Right lobe of liver (tissue), 6 donors: Measurements from ENCODE around the gene MISP. TPM values are rescaled to one million over a fixed set of nuclear protein-coding genes. Genes with fewer than 3 reads are reported as not detected.
A peak's percentile ranks its signal among the peaks of the same experiment; 100 is the strongest.

ENCODE experiments used
- ATAC-seq, 4 donors: fragments of 200-7000 bp; cut with Tn5 transposase; one replicate each; pipeline ENCODE4 v1.9.1; 2020; ENCODE audit warnings: mild to moderate bottlenecking in 4 of 4, moderate library complexity in 4 of 4
- DNase-seq, 3 donors: peaks; one replicate each; pipeline ENCODE4 v3.0.0-alpha.2; 2020
- H3K27ac ChIP-seq, 3 donors: fragments of 200-600 bp; one replicate each; pipeline ENCODE4 v1.8.0; 2022
- H3K27me3 ChIP-seq, 2 donors: fragments of 200-600 bp; one replicate each; pipeline ENCODE4 v1.8.0; 2022
- H3K36me3 ChIP-seq, 4 donors: fragments of 200-600 bp; sonication (generic) in 1 of 4; one replicate each; pipeline versions ENCODE4 v1.5.1 to v1.8.0; 2017 to 2022; ENCODE audit warnings: control low read depth in 1 of 4
- H3K4me1 ChIP-seq, 4 donors: fragments of 200-600 bp; sonication (generic) in 1 of 4; one replicate each; pipeline versions ENCODE4 v1.5.1 to v1.8.0; 2017 to 2022; ENCODE audit warnings: control low read depth in 1 of 4
- H3K4me3 ChIP-seq, 3 donors: fragments of 200-600 bp; one replicate each; pipeline ENCODE4 v1.8.0; 2022
- H3K9me3 ChIP-seq, 4 donors: fragments of 200-600 bp; sonication (generic) in 1 of 4; one replicate each; pipeline versions ENCODE4 v1.5.1 to v1.8.0; 2017 to 2022; ENCODE audit warnings: control low read depth in 1 of 4
- CTCF ChIP-seq, 4 donors: fragments of 200-600 bp in 3 of 4; fragments of 450-650 bp in 1 of 4; IDR thresholded peaks; one replicate each; pipeline versions ENCODE4 v1.5.1 to v1.8.0; 2016 to 2022; ENCODE audit warnings: antibody characterized with exemption in 4 of 4, mild to moderate bottlenecking in 2 of 4
- POLR2A ChIP-seq: fragments of 450-650 bp; IDR thresholded peaks from one replicate; pipeline ENCODE4 v1.6.1; 2017; ENCODE audit warnings: antibody characterized with exemption, mild to moderate bottlenecking
- WGBS: methylation state at CpG from one replicate; pipeline ENCODE4 v1.1.6; 2018; ENCODE audit warnings: low coverage, low lambda C conversion rate; ENCODE audit not compliant: insufficient coverage; ENCODE audit errors: missing lambda C conversion rate; 5-methylcytosine and 5-hydroxymethylcytosine counted together
- intact Hi-C, 2 donors: fragments of 100-400 bp; cut with DNase I; formaldehyde crosslinking; loops; one replicate each; pipeline versions ENCODE4 v1.11.2 to v1.14.1; 2022
- total RNA-seq, 6 experiments: library from RNA; depleted of rRNA in 2 of 6; stranded (reverse); fragments of >200 nt in 2 of 6; fragmentation: NEBNext Ultra II Directional in 3 of 6; extraction: Animal tissue kit (Norgen Biotek cat#: 25700) in 3 of 6; gene quantifications; one replicate each; pipeline versions ENCODE4 v1.1.0 to v1.2.4, GENCODE V29; 2016 to 2023
- donor health status: DM: no; HTN: yes; CAD: no.
- donor health status: DM: no; HTN: no; CAD: no.
- donor health status: DM: no; HTN: no; CAD: no.
- donor health status: DM: no; HTN: yes; CAD: no.
- donor health status: DM: no; HTN: yes; CAD: no.

The MISP gene
- total RNA-seq, 6 experiments from 2014 or later: 0.09 TPM; not detected in 5

GRCh38 chr19:782878-783668 is 32.2 kb downstream of the MISP start:
- no peaks in the 10 kb centered on the region for H3K27me3 ChIP-seq
- TF ChIP-seq POLR2A: no peak
- no peak for TF ChIP-seq CTCF (IDR thresholded peaks at IDR 0.05)
- peak; percentile 36 to 50 (median 46) for ATAC-seq
- no peak overlapping the region for H3K4me3 ChIP-seq
- WGBS: 42% methylated on average over 26 of the region's 30 CpGs
- peaks cover 0 to 2% (median 0%) of the 10 kb centered on the region in 4 donors for H3K4me1 ChIP-seq
- no peak for DNase-seq
- H3K9me3 ChIP-seq: no peaks in the 10 kb centered on the region
- intact Hi-C loops: no loop called here
- no peaks in the 10 kb centered on the region for H3K36me3 ChIP-seq
- H3K27ac ChIP-seq: peak overlapping the region in 2 of 3 donors; percentile 5 to 14

GRCh38 chr19:784541-784940 is 33.6 kb downstream of the MISP start:
- DNase-seq: no peak
- ATAC-seq: peak in 2 of 4 donors; percentile 10 to 23
- TF ChIP-seq CTCF (IDR thresholded peaks at IDR 0.05) (no peak), POLR2A (no peak)

GRCh38 chr19:787536-787935 is 36.6 kb downstream of the MISP start:
- no peaks in the 10 kb centered on the region for H3K27me3 ChIP-seq
- no peak overlapping the region for H3K27ac ChIP-seq
- DNase-seq (no peak), ATAC-seq (no peak)
- no peak overlapping the region for H3K4me3 ChIP-seq
- no peaks in the 10 kb centered on the region for H3K9me3 ChIP-seq
- intact Hi-C loops: no loop called here
- 93% methylated on average over 7 of the region's 16 CpGs for WGBS
- H3K4me1 ChIP-seq: no peaks in the 10 kb centered on the region
- H3K36me3 ChIP-seq: no peaks in the 10 kb centered on the region
- TF ChIP-seq CTCF (IDR thresholded peaks at IDR 0.05) (no peak), POLR2A (no peak)

More at GRCh38 chr19:784541-784940, 33.6 kb downstream of the MISP start:
- Histone ChIP-seq H3K4me1 (peaks cover 0 to 2% (median 0%) of the 10 kb centered on the region in 4 donors), H3K27ac (no peak overlapping the region), H3K9me3 (no peaks in the 10 kb centered on the region), H3K36me3 (no peaks in the 10 kb centered on the region), H3K27me3 (no peaks in the 10 kb centered on the region), H3K4me3 (no peak overlapping the region)
- 65% methylated on average over 2 of the region's 13 CpGs for WGBS
- intact Hi-C loops: no loop called here

- TF ChIP-seq POLR2A (no peak), CTCF (IDR thresholded peaks at IDR 0.05) (no peak)
- Histone ChIP-seq H3K4me3 (no peak overlapping the region), H3K27ac (peak overlapping the region in 2 of 3 donors; percentile 24 to 43), H3K4me1 (no peaks in the 10 kb centered on the region), H3K36me3 (no peaks in the 10 kb centered on the region), H3K9me3 (no peaks in the 10 kb centered on the region), H3K27me3 (no peaks in the 10 kb centered on the region)
- ATAC-seq (no peak), DNase-seq (no peak)
- intact Hi-C loops: no loop called here
- WGBS: no CpG with 5 or more reads among the region's 11 CpGs
Observed at GRCh38 chr19:788686-788982, 37.7 kb downstream of the MISP start.
